Measurements from ENCODE around the gene IL18BP. TPM values are rescaled to one million over a fixed set of nuclear protein-coding genes. Genes with fewer than 3 reads are reported as not detected.

IL18BP gene
- total RNA-seq, 2 donors from 2014 or later = 3.1 to 9.6 TPM

- no peaks in the 10 kb centered on the region for H3K9me3 ChIP-seq
- H3K36me3 ChIP-seq (replicated peaks in 1 of 2; ENCODE audit: insufficient read depth in 1 of 2, low read depth in 2 of 2) = peaks cover 43 to 72% of the 10 kb centered on the region in 2 donors
- H3K27me3 ChIP-seq = no peaks in the 10 kb centered on the region
- intact Hi-C loops (cut with DNase I) = no loop called here
- no peak overlapping the region for H3K27ac ChIP-seq
- no peak for TF ChIP-seq POLR2A (IDR thresholded peaks at IDR 0.05)
- ATAC-seq = no peak
- H3K4me1 ChIP-seq = peaks cover 18% of the 10 kb centered on the region
- 93% methylated on average over 4 to 10 of the region's 10 CpGs for WGBS, 2 donors
- no peak for DNase-seq
- no peak overlapping the region for H3K4me3 ChIP-seq
Measured at GRCh38 chr11:72015511-72016061, 16.9 kb downstream of the IL18BP start.

GRCh38 chr11:72018171-72018570 is 19.5 kb downstream of the IL18BP start:
- no peak for ATAC-seq
- intact Hi-C loops (cut with DNase I) = no loop called here
- peaks cover 43 to 77% of the 10 kb centered on the region in 2 donors for H3K36me3 ChIP-seq (replicated peaks in 1 of 2; ENCODE audit: insufficient read depth in 1 of 2, low read depth in 2 of 2)
- peaks cover 8% of the 10 kb centered on the region for H3K4me1 ChIP-seq
- no peaks in the 10 kb centered on the region for H3K9me3 ChIP-seq
- TF ChIP-seq, protein P1, sequence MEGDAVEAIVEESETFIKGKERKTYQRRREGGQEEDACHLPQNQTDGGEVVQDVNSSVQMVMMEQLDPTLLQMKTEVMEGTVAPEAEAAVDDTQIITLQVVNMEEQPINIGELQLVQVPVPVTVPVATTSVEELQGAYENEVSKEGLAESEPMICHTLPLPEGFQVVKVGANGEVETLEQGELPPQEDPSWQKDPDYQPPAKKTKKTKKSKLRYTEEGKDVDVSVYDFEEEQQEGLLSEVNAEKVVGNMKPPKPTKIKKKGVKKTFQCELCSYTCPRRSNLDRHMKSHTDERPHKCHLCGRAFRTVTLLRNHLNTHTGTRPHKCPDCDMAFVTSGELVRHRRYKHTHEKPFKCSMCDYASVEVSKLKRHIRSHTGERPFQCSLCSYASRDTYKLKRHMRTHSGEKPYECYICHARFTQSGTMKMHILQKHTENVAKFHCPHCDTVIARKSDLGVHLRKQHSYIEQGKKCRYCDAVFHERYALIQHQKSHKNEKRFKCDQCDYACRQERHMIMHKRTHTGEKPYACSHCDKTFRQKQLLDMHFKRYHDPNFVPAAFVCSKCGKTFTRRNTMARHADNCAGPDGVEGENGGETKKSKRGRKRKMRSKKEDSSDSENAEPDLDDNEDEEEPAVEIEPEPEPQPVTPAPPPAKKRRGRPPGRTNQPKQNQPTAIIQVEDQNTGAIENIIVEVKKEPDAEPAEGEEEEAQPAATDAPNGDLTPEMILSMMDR (IDR thresholded peaks at IDR 0.05) = no peak
- no peak for TF ChIP-seq POLR2A (IDR thresholded peaks at IDR 0.05)
- H3K27me3 ChIP-seq = no peaks in the 10 kb centered on the region
- H3K4me3 ChIP-seq = no peak overlapping the region
- no peak overlapping the region for H3K27ac ChIP-seq
- DNase-seq = peak in 1 of 4 donors; percentile 10
- WGBS, 2 donors = 89 to 98% methylated on average over 9 of the region's 9 CpGs

- WGBS, 2 donors = 85 to 86% methylated on average over 4 of the region's 4 CpGs
- intact Hi-C loops (cut with DNase I) = no loop called here
- Histone ChIP-seq H3K27me3 (no peaks in the 10 kb centered on the region), H3K4me3 (no peak overlapping the region), H3K36me3 (replicated peaks in 1 of 2; ENCODE audit: insufficient read depth in 1 of 2, low read depth in 2 of 2) (peaks cover 12 to 51% of the 10 kb centered on the region in 2 donors), H3K9me3 (no peaks in the 10 kb centered on the region), H3K27ac (no peak overlapping the region), H3K4me1 (peaks cover 25% of the 10 kb centered on the region)
- DNase-seq = no peak
- TF ChIP-seq, protein P1 (IDR thresholded peaks at IDR 0.05) = no peak
- no peak for TF ChIP-seq POLR2A (IDR thresholded peaks at IDR 0.05)
- ATAC-seq = no peak
Measured at GRCh38 chr11:72023335-72023734, 24.6 kb downstream of the IL18BP start.

DNA sequence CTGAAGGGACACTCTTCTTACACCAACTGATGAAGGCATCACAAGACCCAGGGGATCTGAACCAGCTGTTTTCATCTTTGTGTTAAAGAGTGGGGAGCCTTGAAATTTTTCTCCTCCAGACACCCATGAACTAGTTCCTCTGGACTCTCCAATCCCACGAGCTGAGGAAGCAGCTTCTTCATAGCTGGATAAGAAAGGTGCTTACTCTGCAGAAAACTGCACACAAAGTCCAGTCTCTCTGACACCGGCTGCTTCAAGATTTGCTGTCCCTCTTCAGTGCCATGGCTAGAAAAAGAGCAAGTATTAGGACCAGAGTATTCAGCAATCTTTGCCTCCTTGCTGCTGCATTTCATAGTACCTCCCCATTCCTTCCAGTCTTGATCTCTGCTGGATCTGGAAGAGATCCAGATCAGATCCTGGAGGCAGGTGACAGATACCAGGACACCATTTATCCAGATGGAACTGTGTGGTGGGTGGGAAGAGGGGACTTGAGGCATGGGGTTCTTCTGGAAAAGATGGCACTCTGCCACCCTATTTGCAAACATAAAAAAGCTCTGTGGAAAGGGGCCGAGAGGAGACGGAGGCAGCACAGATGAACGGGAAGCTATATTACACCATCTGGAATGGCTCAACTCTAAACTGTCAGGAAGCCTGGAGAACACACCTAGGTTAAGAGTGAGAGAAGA is 25.5 kb downstream of the IL18BP start:
- DNase-seq (no peak), ATAC-seq (no peak)
- WGBS, 2 donors = 49 to 51% methylated on average over 5 of the region's 5 CpGs
- Histone ChIP-seq H3K36me3 (replicated peaks in 1 of 2; ENCODE audit: insufficient read depth in 1 of 2, low read depth in 2 of 2) (peaks cover 11 to 43% of the 10 kb centered on the region in 2 donors), H3K27ac (no peak overlapping the region), H3K9me3 (no peaks in the 10 kb centered on the region), H3K4me1 (peaks cover 25% of the 10 kb centered on the region), H3K4me3 (no peak overlapping the region), H3K27me3 (no peaks in the 10 kb centered on the region)
- TF ChIP-seq POLR2A (IDR thresholded peaks at IDR 0.05) = no peak
- TF ChIP-seq, protein P1 (IDR thresholded peaks at IDR 0.05) = no peak
- intact Hi-C loops (cut with DNase I) = no loop called here

DNA sequence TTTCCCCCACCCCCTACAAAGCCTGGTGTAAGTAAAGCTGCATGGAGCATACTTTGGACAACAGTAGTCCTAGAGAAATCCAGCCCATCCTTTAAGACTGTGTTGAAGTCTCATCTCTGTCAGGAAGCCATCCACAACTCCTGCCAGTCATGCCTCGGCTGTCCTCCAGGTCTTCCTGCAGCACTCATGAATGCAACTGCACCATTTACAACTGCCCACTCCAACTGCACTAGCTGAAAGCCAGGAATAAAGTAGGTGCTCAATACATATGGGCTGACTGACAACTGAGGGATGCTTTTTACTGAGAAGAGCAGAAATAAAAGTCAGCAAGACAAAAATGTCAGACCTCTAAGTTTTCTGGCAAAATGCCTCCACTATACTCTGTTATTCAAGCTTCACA is 27.4 kb downstream of the IL18BP start:
- Histone ChIP-seq H3K4me1 (peaks cover 32% of the 10 kb centered on the region), H3K27me3 (no peaks in the 10 kb centered on the region), H3K4me3 (no peak overlapping the region), H3K36me3 (replicated peaks in 1 of 2; ENCODE audit: insufficient read depth in 1 of 2, low read depth in 2 of 2) (peaks cover 0 to 27% of the 10 kb centered on the region in 2 donors), H3K9me3 (no peaks in the 10 kb centered on the region), H3K27ac (no peak overlapping the region)
- DNase-seq = no peak
- ATAC-seq = no peak
- TF ChIP-seq, protein P1 (IDR thresholded peaks at IDR 0.05) = no peak
- no peak for TF ChIP-seq POLR2A (IDR thresholded peaks at IDR 0.05)
- WGBS, 2 donors = 76 to 80% methylated on average over 1 of the region's 1 CpG
- intact Hi-C loops (cut with DNase I) = loop anchor here (5.0 kb wide), 1 partner anchor 66 kb away; no protein-coding TSS in a partner anchor
